GM19372 (cell line): ENCODE data around the gene SDSL.

Experiments
- ATAC-seq: cut with Tn5 transposase; IDR thresholded peaks from one replicate; pipeline ENCODE4 v1.9.1; 2021; ENCODE audit warnings: mild to moderate bottlenecking, low read depth, moderate library complexity; ENCODE audit not compliant: unreplicated experiment

Gene SDSL

DNA sequence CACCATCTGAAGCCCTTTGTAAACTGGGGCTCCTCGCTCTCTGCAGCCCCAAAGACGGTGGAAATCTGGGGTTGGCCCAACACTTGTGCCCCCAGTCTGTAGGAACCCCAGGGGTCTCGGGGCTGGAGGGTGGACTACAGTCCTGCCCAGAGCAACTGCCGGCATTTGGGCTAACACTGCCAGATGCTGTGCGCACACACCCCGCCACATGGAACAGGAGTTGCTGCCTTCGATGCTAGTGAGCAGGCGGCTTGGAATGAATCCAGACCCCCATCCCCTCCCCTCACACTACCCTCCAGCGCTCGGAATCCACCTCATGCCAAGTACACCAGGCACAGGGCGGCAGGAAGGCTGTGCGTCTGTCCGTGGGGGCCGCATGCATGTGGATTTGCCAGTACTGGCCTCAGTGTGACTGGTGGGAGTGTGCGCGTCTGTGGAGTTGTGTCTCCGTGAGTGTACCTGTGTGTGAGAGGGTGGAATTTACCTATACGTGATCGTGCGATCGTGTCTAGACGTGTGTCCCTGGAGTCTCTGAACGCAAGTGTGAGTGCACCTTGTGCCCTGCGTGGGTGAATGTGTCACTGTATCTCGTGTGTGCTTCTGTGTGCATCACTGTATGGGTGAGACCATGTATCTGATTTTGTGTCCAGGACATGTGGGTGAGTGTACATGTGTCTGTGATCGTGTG lies 44.4 kb downstream of the SDSL start:
- no peak for ATAC-seq

DNA sequence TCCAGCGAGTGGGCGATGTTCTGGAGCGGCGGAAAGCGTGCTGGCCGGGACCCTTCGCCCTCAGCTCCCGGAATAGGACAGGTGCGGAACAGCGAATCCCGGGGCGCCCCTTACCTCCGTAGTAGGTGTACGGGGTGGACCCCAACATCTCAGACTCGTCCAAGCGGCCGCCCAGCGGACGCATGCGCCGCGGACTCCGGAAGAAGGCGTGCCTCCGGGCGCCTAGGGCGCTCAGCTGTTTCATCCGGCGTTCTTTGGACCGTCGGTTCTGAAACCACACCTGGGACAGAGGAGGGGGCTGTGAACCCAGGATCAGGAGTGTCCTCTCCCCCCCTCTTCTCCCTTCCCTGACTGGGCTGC lies 44.9 kb downstream of the SDSL start:
- no peak for ATAC-seq

DNA sequence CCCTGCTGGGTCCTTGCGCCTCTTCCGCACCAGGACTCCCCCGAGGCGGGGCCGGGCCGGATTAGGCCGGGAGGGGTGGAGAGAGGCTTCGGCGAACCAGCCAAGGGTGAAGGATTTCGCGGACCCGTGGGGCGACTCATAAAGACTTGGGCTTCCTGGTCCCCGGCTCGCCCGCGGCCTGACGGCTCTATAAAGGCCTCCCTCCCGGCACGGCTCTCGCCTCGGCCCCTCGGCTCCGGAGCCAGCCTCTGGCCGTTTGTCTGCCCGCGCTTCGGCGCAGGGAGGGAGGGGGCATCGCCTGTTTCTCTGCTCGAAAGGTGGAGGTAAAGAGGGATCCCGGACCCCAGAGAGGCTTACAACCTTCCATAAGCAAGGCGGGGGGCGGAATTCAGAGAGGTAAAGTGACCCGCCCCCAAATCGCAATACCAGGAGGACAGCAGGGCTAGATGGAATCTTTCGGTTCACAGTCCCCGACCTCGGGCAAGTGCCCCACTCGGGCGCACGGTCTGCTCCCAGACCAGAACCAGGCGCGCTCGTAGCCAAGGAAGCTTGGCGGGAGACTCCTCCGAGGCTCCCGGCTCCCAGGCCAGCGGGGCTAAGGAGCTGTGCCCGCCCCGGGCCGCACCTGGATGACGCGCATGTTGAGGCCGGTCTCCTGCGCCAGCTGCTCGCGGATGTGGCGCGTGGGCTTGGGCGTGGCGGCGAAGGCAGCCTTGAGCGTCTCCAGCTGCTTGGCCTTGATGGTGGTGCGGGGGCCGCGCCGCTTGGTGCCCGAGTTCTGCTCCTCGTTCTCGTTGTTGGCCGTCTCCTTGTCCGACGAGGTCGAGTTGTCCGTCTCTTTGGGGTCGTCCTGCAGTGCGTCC lies 45.6 kb downstream of the SDSL start:
- ATAC-seq: no peak

DNA sequence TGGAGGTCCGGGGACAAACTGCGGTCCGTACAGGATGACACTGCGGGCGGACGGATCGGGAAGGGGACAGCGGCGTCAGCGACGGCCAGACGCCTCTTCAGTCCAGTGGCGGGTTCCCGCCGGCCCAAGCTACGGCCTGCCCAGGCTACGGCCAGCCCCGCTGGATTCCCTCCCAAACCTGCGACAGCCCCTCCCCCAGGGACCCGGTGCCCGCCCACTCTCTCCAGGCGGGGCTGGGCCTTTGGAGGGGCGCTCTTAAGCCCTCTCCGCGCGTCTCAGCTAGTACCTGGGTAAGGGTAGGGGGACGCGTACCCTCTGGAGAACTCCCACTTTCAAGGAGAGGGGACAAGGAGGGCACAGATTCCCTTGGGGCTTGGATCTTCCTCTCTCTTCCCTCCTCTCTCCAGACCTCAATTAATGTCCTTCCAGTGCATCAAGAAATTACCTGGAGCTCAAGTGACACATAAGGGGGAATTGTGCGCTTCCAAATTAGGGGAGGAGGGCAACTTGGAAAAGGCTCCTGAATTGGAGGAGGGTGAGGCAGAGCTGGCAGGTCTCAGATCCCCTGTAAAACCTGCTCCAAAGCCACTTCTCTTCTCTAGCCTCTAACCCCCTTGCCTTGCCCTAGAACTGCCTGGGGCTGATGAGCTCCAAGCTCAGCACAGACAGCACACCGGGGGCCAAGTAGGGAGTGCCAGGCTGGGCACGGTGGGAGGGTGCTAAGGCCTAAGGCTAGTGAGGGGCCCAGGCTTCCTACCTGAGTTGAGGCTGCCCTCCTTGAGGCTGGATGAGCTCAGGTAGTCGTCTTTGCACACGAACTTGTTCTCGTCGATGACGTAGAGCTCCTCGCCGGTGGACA lies 46.4 kb downstream of the SDSL start:
- no peak for ATAC-seq

DNA sequence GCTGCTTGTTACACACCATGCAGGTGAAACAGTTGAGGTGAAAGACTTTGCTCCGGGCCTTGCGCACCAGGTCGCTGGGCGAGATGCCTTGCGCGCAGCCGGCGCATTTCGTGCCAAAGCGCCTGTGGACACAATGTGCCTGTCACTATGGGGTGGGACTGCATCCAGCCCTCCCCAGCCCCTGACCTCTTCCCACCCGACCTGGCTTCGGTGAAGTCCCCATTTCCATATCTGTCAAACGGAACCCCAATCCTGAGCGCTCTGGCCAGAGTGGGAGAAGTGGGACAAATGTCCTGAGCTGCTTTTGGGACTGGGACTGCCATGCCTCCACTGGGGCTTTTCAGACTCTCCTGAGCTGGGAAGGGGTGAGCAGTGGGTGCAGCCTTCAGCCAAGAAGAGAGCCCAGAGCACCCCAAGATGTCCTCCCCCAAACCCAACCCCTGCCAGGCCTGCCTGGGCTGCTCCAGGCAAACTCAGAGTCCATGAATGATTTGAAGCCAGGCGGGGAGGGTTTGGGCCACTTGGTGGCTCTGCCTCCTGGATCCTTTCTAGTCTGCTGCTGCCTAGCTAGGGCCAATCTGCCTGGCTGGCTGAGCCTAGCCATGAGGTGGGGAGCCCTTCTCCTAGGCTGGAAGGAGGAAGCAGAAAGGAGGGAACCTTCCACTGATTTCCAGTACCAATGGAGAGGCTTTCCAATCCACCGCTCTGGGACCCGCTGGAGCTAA lies 47.2 kb downstream of the SDSL start:
- ATAC-seq: no peak

DNA sequence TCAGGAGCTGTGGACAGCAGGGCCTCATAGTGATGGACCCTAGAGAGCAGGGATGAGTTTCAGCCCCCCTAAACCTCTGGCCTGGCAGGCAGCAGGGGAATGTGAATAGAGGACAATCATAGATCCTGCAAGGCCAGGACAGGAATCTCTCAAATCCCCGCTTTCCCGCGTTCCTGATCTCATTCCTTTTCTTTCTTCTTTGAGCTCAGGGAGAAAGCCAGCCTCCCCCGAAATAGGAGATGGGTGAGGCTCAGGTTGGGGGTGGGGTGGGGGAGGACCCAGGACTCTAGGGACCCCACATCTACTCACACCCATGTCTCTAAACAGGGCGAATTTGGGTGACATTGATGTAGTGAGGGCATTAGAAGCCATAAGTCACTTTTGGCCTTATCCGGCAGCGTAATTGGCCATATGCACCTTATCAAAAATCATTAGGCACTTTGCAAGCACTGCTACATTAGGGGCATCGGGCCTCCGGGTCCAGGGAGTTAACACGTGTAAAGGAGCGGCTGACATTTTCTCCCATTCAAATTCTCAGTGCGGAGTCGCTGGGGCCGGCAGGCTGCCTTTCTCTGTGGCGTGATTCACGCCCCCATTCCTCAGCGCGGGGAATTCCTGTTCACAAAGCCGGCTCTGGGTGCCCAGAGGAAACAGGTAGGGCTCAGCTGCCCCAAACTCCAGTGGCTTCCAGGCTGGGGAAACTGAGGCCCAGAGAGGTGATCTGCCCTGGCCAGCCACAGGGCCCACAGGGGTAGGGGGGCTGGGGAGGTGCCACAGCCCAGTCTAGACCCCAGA lies 48.0 kb downstream of the SDSL start:
- ATAC-seq: no peak

DNA sequence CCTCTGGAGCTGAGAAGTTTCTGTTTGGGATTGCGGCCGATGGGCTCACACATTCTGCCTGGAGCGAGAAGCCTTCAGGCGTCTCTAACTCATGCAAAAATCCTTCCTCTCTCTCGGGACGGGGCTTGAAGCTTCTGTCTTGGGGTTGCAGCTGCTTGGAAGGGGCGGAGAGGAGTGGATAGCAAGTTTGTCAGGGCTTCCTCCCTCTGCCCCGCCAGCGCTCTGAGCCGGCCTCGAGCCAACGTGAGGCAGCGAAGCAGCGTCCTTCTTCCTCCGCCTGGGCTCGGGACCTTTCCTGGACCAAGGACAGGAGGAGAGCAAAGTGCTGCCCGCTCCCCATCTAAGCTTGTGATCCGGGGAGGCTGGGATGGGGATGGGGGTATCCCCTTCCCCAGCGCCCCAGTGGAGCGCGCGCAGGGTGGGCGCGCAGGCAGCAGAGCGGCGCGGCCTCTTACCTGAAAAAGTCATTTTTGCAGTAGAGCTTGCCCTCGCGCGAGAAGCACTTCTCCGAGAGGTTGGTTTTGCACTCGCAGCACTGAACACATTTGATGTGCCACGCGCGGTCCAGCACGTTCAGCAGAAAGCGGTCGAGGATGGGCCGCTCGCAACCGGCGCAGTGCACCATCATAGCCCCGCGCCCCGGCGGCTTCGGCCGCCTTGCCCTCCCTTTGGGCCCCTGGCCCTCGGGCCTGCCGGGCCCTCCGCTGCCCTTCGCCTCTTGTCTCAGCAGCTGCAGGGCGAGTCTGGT lies 48.9 kb downstream of the SDSL start:
- no peak for ATAC-seq

DNA sequence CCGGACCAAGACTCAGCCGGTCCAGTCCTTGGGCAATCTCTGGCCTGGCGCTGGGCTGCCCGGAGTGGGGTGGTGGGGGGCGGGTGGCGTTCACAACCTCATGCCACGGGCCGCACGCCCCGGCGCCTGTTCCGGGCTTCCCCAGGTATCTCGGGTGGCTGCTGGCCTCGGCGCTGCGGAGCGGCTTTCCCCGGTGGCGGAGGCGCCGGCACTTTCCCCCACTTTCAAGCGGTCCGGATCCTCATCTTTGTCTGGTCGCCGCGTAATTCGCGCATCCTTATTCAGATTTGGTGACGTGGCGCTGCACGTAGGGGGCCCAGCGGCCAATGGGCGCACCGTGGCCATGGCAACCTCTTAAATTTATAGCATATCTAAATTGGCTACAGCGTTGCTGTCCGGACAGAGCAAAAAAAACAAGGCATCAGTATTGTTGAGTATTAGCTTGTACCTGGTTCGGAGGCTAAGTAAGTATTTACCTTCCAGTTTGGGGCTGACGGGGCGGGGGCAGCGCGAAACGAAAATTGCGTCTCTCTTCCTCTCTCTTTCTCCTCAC lies 49.5 kb downstream of the SDSL start, which contains the start of gene LHX5:
LHX5 (minus strand) TSS at position 253 of the 553 bp plus-strand sequence. CDS start 373 bp downstream, outside the sequence.
- ATAC-seq: no peak

DNA sequence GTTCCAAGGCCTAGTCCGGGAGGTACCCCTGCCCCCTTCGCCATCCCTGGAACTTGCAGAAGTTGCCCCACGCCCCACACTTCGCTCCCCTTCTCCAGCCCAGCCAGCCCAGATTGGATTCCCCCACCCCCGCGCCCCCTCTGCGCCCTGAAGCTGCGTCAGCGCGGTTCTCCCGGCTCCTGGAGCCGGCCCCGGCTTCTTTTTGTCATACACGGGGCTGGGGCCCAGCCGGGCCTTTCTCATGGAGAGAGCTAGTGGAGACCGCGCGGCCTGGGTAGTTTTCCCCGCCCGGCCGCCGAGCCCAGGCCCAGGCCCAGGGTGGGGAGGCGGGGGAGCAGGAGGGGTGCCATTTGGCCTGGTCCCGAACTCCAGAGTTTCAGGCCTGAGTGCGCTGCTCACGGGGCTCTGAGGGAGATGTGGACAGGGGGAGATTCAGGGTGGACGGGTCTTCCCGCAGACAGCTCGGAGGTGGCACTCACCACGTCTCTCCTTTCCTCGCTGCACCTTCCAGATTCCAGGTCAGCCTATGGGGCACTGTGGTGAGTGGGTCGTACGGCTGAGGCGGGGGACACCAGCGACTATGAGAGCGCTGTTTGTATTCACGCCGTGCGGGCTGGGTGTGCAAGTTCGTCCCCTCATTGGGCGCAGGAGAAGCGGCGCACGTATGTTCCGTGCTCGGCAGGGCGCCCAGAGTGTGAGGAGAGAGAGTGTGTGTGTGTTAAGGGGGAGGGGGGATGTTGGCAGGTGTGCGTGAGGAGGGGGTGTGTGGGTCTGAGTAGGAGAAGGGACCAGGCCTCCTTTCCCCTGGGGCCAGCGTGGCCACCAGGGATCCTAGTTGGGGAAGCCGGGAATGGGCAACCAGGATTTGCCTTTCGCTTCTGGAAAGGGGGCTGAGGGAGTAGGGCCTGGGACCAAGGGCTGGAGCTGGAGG lies 50.3 kb downstream of the SDSL start:
- no peak for ATAC-seq

DNA sequence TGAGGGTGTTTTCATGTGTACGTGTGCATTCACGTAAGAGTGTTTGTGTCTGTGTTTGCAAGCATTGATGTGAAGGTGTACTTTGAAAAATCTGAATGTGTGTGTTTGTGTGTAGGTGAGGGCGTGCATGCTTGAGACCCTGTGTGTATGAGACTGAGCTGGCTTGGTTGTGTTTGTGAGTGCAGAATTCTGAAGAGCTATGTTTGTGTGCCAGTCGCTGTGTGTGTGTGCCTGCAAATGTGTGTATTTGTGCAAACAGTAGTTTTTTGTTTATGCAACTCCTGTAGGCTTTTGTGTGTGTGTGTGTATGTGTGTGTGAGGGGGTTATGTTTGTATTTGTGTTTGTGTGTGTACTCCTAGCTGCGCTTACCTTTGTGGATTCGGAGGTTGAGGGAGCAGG lies 51.2 kb downstream of the SDSL start:
- ATAC-seq: no peak

DNA sequence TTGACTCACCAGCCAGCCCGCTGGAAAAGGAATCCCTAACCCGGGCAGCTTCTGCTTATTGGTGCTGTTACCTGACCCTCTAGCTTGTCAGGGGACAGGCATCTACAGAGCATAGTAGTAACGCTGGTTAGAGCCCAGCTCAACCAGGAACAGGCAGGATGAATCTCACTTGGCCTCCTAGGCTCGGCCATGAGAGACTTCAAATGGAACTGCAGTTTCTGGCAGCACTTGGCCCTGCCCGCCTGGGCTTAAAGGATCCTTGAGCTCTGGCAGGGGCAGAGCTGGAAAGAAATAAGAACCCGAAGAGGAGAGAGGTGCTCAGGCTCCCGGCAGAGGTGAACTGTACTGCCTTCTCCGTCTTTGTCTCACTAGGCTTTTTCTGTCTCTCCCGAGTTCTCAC lies 51.8 kb downstream of the SDSL start:
- no peak for ATAC-seq

DNA sequence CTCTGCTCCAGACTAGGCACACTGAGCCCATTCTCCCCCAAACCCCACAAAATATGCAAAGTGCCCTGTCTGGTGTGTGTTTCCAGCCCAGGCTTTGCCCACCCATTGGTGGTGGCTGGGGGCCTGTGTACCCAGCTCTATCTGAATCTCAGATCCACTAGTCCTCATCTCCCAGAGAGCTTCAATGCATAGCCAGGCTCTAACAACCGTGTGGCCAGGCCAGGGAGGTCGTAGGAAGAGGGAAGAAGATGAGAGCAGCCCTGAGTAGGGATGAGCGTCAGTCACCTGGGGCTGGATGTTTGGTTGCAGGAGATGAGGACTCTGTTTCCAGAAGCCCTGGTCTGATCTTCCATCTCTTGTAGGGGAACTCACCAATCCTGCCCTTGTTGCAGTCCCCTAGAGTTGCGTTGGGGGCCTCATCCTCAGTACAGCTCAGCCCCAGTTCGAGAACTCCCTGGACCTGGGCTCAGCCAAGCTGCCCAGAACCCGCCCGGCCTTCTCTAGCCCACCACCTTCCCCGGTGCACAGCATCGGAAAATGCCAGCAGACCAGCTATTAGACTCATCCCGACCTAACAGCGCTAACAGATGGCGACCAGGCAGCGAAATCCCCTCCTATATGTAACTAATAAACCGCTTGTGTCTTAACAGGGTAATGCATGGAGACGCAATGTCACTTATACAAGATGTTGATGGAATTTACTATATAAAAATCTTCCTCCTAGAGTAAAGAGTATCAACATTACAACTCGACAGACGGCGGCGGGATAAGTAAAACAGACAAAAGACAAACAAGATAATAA lies 52.7 kb downstream of the SDSL start:
- ATAC-seq: no peak

DNA sequence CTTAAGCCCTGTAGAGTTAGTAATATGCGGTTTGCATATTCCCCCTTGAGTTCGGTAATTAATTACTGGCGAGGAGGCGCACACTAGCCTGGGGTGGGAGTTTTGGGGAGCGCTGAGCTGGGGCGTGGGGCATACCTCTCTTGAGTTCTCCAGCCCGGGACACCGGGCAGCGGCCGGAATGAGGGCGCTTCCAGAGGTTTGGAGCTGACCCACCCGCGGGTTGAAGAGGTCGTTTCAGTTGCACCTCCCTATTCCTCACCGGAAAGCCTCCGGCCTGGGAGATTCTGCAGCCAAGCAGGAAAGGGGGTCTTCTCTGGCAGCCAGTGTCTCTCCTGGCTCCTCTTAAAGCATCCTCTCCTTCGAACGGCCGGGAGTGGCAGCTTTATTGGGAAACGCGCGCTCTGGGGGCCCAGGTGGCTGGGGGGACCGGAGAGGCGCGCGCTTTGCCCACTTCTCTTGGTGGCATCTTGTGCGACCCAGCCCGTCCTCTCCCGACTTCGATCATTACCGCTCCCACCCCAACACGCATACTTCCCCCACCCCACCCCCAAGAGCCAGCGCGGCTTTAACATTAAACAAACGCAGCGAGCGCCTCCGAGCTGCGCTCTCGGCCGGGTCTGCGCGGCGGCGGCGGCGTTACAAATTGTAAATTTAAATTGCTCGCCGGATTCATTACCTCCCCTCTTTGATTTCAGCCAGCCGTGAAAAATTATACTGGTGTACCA lies 53.4 kb downstream of the SDSL start:
- no peak for ATAC-seq

DNA sequence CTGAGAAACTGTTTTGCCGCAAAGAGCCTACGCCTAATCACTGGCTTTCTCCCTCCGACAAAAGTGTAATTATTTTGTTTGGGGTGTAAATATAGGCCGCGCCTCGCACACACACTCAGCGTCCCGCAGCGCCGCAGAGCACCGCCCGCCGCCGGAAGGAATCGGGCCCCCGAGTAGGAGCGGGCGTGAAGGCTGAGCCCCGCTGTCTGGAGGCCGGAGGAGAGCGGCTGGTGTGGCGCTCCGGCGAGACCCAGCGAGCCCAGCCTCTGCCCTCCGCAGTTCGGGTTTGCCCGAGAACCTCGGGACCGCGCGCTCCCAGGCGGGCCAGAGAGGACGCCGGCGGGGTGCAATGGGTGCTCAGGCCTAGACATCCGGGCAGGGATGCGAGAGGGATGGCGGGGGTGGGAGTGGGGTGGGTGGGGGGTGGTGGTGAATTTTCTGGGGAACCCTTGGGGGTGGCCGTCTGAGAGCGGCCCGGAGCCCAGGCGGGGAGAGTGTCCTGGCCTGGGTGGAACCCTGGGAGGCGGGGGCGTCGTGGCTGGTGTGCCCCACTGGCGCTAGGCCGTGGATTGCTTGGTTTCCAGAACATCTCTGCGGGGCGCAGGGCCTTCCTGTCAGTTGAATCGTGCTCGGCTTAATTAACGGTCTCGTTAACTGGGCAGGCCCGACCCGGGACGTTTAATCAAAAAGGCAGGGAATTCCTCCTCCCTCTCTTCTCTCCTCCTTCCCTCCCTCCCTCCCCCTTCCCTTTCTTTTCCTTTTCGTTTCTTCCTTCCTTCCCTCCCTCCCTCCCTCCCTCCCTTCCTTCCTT lies 54.2 kb downstream of the SDSL start:
- ATAC-seq: no peak

DNA sequence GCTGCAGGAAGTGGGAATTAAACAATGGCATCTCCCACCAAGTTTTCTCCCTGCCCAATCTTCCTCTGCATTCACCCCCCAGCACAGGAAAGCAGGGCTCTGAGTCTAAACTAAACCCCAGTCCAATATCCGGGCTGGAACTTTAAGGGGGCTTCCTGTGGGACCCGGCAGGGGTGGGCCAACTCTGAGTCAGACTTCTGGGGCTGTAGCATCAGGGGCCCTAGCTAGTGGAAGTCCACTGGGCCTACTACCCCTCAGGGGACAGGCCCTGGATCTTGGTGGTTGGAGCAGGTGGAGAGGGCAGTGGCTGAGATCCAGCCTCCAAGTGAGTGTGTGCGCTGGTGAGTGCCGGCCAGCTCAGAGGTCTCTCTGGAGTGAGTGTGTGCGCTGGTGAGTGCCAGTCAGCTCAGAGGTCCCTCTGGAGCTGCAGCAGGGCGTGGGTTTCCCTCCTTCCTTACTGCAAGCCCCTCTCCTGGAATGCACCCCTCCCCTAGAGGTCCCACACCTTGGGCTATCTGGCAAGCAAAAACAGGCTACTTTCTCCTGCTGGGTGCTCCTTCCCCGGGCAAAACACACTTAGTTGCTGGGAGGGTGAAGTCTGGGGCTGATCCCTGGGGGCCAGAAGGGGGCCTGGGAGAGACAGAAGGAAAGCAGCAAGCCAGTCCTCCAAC lies 55.1 kb downstream of the SDSL start:
- ATAC-seq: no peak
